SK-MEL-5 (cell line): ENCODE results near the gene CA10. TPM values are rescaled to one million over a fixed set of nuclear protein-coding genes. Genes with fewer than 3 reads are reported as not detected.

Source experiments
- DNase-seq: peaks from one replicate; pipeline ENCODE4 v3.0.0-alpha.2; 2016; ENCODE audit warnings: low read depth, low spot score
- in situ Hi-C: cut with HindIII; loops from 2 replicates; pipeline ENCODE4 v1.10.0; 2016; ENCODE audit warnings: low sequenced_read_pairs, high pct_unique_total_duplicates, low pct_unique_long_range_greater_than_20kb
- total RNA-seq: library from RNA; depleted of rRNA; stranded (reverse); fragments of >200 nt; shearing (Covaris generic); gene quantifications from 2 replicates; pipeline ENCODE4 v1.2.3, GENCODE V29; 2014

Gene CA10
- total RNA-seq, 1 experiment from 2014 or later, result not detected

DNA sequence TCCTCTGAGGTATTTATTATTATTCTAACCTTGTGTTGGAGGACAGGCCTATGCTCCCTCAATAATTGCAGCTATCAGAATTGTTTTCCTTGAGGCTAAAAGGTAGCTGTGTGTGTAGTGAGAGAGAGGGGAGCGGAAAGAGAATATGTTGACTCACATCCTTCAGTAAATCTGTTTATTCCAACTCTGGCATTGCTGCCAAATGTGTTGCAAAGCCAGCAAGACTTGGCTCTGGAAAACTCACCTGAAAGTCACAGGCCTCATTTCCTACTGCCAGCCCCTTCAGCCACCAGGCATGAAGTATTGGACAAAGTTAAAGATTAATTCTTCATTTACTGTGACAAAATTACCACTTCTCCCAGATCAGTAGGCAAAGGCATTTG, 9.6 kb downstream of the CA10 start:
- in situ Hi-C loops, result no loop called here
- no peak for DNase-seq

DNA sequence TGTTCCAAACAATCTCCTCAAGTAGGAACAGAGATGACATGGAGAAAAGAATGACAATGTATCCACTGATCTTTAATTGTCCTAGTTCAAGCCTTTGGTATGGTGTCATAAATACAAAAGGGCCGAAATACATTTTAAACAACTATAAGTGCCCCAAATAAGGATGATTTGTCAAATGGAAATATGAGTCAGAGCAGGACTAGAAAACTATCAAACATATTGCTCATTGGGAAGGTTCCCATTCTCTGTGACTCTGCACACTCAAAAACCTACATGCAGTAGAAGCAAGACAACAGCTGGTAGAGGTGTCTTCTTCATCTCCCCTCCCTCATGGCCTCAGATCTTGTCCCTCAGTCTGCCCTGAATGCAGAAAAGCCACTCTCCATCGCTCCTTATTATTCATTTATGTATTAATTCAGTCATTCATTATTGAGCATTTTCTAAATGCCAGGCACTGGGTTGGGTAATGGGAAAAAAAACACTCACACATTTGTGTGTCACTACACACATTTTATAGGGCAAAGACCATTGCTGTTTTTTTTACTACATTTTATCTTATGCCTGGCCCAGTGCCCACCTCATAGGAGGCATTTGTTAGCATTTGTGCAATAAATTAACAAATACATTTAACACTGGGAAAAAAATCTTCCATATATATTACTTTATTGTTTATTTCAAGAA, 10.1 kb downstream of the CA10 start:
- in situ Hi-C loops, result no loop called here
- DNase-seq, result no peak

DNA sequence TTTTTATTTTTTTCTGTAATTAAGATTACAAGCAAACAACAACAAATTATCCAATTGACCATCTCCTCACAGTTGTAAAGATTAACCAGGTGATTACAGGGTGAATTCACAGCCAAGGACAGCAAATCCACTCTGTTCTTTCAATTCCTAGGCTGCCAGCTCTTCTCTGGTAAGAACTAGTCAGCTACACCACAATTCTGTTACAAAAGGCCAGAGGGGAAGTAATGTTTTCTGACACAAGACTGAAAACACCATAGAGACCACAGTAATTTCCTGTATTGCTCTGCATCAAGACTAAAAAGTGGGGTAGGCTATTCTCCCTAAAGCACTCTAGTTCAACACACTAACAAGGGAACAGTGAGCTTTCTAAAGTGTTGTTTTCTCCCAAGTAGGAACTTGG, 10.6 kb downstream of the CA10 start:
- in situ Hi-C loops, result no loop called here
- DNase-seq, result no peak

DNA sequence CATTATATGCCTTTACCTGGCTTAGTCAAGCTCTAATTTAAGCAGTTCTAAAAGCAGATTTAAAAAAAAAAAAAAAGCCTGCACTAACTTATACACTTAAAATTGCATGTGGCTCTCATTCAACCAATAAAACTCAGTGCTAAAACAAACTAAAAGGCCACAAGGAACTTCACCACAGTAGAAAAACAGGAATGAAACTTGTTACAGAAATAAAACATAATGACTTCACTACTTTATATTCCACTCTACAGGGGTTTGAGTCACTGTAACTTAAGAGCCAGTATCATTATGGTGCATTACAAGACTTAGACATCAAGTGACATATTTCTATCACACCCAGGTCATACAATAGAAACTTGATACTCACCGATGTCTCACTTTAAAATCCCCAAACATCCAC, 11.1 kb downstream of the CA10 start:
- in situ Hi-C loops, result no loop called here
- no peak for DNase-seq

DNA sequence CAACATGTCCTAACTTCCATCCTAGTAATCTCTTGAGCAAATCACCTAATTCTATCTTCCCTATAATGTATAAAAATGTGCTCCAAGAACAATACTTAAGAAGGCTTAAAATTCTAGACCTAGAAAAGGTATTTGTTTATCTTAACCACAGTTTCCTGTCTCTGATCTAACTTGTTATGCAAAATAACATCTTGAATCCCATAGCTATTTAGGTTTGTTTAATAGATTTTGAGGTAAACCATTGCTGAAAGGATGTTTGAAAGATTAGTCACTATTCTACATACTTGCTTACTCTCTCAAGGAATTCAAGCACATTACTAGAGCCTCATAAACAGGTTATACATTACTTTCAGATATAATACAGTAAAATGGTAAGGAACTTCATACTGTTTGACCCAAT, 13.0 kb downstream of the CA10 start:
- in situ Hi-C loops, result no loop called here
- DNase-seq, result no peak

DNA sequence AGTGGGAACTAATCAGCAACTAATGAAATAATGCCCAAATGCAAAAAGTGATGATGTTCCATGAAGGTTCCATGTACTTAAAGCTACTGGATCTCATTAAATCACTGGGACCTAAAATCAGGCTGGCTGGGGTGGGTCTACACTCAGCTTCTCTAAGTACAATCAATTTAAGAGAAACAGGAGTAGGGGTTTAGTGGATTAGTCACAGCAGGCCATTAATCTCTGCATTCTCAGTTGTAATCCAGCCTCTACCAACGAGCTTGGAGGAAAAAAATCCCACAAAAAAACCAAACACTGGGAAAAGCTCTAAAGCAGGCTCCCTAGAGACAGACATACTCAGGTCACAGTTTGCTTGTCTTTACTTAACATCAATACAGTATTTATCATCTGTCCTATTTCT, 15.0 kb downstream of the CA10 start:
- in situ Hi-C loops, result no loop called here
- DNase-seq, result no peak

DNA sequence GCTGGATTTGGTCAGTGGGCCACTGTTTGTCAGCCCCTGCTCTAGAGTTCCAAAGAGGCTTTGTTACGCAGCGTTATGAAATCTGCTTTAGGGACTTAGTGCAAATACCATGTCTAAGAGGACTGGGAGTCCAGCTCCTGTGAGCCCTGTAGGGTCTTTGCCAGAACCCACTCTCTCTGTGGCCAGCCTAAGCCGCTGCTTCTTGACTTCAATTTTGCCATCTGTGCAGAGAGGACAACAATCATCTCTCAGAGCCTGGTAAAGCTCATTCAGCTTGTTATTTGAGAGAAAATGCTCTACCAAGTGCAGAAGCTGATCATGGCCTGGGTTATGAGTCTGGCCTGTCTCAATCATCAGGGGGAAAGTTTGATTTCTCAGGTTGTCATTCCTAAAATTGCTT, 17.9 kb downstream of the CA10 start:
- no peak for DNase-seq

DNA sequence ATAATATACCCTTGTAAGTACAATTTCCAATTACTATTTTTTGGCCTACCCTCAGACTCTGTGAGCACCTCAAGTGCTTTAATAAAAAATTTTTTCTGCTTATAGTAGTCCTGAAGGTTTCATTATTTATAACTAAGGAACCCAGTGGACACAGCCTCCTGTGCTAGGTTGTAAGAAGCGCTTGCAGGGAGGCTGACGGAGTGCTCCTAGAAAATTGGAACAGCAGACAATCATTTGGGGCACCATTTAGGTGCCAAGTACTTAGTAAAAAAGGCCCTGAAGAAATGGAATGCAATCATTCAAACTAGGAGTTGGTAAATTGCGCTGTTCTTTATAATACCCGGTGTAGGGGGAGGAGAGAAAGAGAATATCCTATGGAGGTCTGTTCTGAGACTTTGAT, 19.8 kb downstream of the CA10 start:
- in situ Hi-C loops, result no loop called here
- DNase-seq, result no peak

More for the DNA sequence above, 17.9 kb downstream of the CA10 start:
- in situ Hi-C loops, result no loop called here

DNA sequence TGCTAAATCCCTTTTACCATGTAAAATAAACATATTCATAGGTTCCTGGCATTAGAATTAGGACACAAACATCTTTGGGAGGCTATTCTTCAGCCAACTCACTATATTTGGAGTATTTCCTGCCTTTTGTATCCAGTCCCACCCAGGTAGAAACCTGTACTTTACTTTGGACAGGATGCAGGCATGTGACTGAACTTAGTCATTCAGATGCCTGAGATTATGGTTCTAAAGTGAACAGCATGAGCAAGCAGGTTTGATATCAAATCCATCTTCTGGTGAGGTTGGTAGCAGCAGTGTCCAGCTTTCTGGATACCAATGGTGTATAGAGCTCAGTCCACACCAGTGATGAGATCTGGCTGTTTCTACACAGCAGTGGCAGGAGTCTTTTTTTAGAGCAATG, 20.2 kb downstream of the CA10 start:
- in situ Hi-C loops, result no loop called here
- no peak for DNase-seq

DNA sequence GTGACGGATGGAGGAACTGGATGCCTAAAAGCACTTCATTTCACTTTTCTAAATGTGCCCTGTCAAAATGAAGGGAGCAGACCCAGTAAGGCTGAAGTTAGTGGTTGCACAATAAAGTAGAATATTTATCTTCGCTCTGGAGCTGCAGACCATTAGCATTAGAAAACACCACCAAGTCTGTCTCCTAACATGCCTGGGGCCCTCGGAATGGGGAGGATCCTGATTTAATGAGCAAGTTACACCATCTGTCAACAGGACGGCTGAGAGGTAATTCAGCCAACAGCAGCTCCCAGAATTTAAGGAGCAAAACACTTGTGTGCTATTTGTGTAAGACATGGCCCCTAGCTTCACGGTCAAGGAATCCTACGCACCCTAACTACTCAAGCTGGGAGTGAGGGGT, 22.3 kb downstream of the CA10 start:
- no peak for DNase-seq
- in situ Hi-C loops, result no loop called here

DNA sequence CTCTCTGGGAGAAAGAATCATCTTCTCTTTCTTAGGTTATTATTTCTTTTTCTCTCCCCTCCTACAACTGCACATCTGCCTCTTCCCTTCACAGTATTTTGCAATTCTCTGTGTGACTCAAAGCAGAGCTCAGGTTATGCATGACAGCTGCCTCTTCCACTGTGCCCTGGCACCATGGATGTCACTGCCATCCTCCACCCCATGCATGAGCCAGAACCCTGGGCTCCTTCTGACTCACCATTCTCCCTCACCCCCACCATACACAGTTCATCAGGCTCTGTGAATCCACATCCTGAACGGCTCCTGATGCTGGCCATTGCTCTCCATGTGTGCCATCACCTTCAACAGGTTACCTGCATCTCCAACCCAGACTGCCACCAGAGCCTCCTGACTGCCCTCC, 23.9 kb downstream of the CA10 start:
- in situ Hi-C loops, result no loop called here
- DNase-seq, result no peak

DNA sequence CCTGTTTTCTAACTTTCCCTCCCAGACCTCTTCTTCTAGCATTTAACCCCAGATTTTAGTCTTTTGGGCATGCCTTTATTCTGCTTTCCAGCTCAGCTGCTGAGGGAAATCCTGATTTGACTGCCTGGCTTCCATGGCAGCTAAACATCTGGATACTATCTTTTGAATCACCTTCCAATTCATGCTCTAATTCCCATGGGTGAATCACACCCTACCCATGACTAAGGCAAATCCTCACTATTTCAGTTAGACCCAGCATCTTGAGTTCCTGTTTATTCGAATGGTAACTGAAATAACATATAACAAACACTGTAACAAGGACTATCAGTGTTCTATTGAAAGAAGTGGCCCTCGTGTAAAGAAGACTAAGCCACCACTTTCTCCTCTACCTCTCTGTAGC, 29.8 kb downstream of the CA10 start:
- in situ Hi-C loops, result no loop called here
- DNase-seq, result no peak

DNA sequence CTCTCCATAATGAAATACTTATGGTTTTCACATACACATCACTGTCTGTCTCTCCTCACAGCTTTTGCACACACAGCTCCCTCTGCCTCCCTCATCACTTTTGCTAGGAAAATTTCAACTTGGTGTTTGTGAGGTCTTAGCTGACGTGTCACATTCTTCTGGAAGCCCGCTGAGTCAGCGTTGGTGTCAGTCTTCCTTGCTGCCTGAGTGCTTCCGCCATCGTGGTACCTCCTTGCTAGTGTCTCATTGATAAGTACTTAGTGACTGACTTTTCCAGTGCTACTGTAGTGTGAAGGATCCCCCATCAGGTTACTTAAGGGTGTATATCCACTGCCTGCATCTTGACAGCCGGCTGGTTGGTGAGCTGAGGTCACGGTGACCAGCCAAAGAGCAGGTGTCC, 33.5 kb downstream of the CA10 start:
- no peak for DNase-seq
- in situ Hi-C loops, result no loop called here

DNA sequence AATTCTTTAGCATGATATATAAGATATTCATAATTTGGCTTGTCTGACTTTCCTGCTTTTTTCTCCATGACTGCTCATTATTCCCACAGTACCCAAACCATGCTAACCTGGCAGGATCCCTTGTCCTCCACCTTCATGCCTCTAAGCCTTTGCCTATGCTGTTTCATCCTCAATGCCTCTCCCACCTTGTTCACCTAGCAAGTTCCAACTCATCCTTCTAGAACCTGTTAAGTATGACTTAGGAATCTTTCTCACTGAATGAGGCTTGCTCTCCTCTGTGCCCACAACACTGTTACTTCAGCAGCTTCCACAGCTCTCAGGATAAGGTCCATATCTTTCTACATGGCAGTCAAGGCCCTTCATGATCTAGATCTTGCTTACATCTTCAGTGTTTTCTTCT, 34.0 kb downstream of the CA10 start:
- no peak for DNase-seq
- in situ Hi-C loops, result no loop called here

DNA sequence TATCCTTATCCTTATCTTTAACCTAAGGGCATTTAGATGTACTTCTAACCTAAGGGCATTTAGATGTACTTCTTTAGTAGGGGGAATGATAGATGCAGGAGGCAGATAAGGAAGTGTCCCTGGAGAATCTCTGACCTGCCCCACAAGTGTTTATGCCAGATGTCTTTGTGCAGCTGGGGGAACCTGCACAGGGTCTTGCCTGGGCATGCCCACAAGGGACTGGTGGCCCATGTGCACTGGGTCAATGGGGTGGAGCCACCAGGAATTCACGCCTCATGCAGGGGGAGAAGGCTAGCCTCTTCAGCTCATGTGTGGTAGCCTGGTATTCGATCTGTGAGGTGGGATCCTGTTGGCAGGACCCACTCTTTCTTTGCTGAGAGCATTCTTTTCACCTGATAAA, 38.0 kb downstream of the CA10 start:
- in situ Hi-C loops, result no loop called here
- DNase-seq, result no peak

DNA sequence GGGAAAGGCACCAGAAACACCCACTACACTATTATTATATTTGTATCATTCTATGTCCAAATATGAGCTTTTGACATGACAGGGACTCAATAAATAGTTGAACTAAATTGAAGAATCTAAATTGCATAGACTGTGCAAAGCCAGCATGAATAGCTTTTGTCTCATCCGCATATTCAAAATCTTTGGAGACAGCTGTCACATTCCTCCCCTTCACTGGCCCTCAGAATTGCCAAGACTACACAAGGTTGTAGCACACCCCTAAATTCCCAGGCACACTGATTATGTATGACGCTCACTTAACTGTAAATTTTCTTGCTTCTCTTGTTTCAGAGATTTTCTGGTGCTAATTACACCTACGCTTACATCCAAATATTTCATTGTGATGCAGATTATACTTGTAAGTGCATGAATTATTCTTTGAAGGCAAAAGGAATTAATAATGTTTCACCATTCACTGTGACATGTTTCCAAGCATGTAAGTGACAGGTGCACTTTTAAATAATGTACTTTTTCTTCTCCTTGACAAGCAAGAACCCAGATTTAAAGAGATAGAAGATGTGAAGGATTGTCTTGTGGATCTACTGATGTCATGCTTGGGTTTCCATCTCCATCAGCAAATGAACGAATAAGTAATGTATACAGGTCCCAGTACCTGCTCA, 47.5 kb downstream of the CA10 start:
- in situ Hi-C loops, result no loop called here
- DNase-seq, result no peak

DNA sequence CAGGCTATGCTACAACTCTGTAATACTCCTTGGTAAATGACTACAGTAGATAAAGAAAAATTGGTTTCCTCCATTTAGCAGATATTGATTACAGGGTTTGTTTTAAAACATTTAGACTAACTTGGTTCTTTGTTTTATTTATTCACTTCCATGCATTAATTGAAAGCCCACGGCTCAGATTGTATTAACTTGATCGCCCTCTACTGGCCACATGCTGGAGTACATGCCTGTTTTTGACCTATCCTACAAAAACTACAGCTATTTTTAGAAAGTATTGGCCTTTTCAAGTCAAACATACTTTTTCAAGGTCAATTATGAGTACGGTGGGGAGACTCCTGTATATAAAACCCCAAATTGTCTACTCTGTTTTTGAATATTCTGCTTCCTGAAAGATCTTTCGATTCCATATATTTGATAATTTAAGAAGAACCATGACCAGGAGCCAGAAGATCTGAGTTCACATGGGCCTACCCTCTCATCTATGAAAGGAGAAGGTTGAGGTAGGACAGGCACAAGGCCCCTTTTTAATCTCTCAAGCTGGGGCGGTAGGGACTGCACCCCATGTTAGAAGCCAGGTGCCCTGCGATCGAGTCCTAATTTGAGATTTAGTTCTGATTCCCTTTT, 51.8 kb downstream of the CA10 start:
- in situ Hi-C loops, result no loop called here
- DNase-seq, result peak; percentile 70

DNA sequence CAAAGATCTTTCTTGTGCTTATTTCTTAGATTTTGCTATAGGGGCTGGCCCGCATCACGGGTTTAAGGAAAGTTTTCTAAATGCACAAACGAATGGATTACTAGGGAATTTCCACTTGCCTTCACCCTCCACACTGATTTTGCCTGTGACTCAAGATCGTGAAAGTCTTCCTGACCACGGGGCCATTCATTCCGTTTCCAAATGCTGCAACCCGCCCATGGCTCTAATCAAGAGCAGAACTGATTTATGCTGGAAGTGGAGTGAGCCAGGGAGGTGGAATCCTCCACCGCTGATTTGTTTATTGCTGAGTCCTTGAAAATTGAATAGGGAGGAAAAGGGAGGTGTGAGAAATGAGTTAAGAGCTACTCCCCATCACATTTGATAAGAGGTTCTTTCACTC, 52.4 kb downstream of the CA10 start:
- in situ Hi-C loops, result no loop called here
- no peak for DNase-seq

DNA sequence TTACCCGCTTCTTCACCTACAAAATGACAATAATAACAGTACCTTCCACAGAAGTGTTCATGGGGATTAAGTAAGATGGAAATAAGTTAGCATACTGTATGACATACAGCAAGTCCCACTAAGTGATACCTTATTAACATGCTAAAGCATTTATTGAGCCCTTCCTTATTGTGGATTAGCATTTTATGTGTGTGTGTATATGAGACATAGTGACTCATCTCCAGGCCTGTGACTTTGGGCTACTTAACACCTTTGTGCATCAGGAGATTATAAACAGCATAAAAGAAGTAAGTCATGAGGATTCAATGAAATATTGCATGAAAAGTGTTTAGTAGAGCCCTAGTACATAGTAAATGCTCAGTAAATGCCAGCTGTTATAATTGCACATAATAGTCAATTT, 52.9 kb downstream of the CA10 start:
- no peak for DNase-seq
- in situ Hi-C loops, result no loop called here
